Mesothelial cell of epicardium (in vitro differentiated cells): ENCODE measurements around the gene SCN9A. TPM values are rescaled to one million over a fixed set of nuclear protein-coding genes. Genes with fewer than 3 reads are reported as not detected.

Experiments
- DNase-seq, 2 experiments: peaks; one replicate each; pipeline ENCODE4 v3.0.0; 2021; ENCODE audit warnings: low spot score in 2 of 2; ENCODE audit not compliant: unreplicated experiment in 2 of 2
- H3K27ac Mint-ChIP-seq: 2 replicates; pipeline ENCODE4 v1.8.0; 2021; ENCODE audit warnings: mixed read lengths
- H3K27me3 Mint-ChIP-seq: 2 replicates; pipeline ENCODE4 v1.8.0; 2021; ENCODE audit warnings: low read depth, mixed read lengths
- H3K36me3 Mint-ChIP-seq: 2 replicates; pipeline ENCODE4 v1.8.0; 2021; ENCODE audit warnings: mixed read lengths
- H3K4me1 Mint-ChIP-seq: 2 replicates; pipeline ENCODE4 v1.8.0; 2021; ENCODE audit warnings: mixed read lengths
- H3K4me3 Mint-ChIP-seq: 2 replicates; pipeline ENCODE4 v1.8.0; 2021; ENCODE audit warnings: mild to moderate bottlenecking, moderate library complexity, mixed read lengths
- H3K9me3 Mint-ChIP-seq: 2 replicates; pipeline ENCODE4 v1.8.0; 2021; ENCODE audit warnings: mixed read lengths
- CTCF ChIP-seq: fragments of 200-600 bp; sonication (generic); IDR thresholded peaks from one replicate; pipeline ENCODE4 v1.5.0; 2021; ENCODE audit warnings: antibody characterized with exemption; ENCODE audit not compliant: unreplicated experiment
- total RNA-seq: library from RNA; stranded (reverse); gene quantifications from 3 replicates; pipeline ENCODE4 v1.2.1, GENCODE V29; 2021

Gene SCN9A
- total RNA-seq, 1 donor from 2014 or later = 2.5 TPM

DNA sequence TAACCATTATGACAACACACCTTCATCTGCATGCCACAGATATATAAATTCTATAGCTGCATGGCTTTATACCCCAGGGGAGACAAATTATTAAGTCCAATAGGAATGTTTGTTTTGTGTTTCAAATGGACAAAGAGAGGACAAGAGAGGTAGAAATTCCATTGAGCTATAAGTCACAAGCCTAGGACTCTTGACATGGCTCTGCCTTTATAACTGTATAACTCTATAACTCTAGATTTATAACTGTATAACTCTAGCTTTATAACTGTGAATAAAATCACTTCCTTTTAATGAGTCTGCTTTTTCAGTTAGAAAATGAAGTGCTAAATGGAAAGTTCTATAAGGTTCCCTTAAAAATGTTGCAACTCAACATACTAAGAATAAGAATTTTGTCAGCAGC is 106.4 kb downstream of the SCN9A start:
- no peak for DNase-seq
- Mint-ChIP-seq H3K4me3 (no peak overlapping the region), H3K36me3 (no peaks in the 10 kb centered on the region), H3K9me3 (no peaks in the 10 kb centered on the region), H3K4me1 (no peaks in the 10 kb centered on the region), H3K27ac (no peak overlapping the region), H3K27me3 (peaks cover 5% of the 10 kb centered on the region)
- TF ChIP-seq CTCF = no peak

DNA sequence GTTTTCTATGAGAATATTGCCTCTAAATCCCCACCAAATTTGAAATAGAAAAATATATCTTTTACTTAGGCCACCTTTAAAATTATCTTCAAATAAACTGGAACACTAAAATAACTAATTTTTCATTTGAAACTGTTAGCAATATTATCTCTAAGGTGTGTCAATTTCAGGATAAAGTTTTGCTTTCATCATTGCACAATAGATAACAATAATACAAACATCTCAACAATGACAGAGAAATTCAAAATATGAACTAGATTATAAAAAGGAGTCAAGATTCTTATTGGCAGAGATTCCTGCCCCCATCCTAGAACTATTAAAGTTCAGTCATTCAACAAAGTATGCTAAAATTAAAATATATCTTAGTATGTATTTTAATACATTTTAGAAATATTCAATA is 117.9 kb downstream of the SCN9A start:
- TF ChIP-seq CTCF = no peak
- Mint-ChIP-seq H3K4me1 (no peaks in the 10 kb centered on the region), H3K36me3 (no peaks in the 10 kb centered on the region), H3K9me3 (no peaks in the 10 kb centered on the region), H3K27me3 (peaks cover 6% of the 10 kb centered on the region), H3K27ac (no peak overlapping the region), H3K4me3 (no peak overlapping the region)
- DNase-seq = no peak

DNA sequence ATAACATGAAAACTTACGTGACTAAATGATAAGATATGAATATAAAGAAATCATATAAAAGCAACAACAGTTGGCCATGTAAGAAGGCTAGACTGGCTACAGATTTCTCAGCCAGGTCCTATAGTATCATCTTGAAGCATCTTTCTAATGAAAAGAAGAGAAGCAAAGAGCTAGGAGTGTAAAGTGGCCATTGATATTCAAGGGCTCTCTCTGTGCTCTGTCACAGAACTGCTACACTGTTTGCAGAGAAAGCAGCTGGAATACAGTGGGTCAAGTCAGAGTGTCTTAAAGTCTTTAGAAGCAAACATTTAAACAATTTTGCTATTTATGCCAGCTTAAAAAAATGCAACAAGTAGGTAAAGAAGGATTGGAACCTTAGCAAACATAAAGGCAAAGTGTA is 118.8 kb downstream of the SCN9A start:
- Mint-ChIP-seq H3K36me3 (no peaks in the 10 kb centered on the region), H3K4me3 (no peak overlapping the region), H3K27me3 (peaks cover 6% of the 10 kb centered on the region), H3K27ac (no peak overlapping the region), H3K9me3 (no peaks in the 10 kb centered on the region), H3K4me1 (no peaks in the 10 kb centered on the region)
- DNase-seq = no peak
- TF ChIP-seq CTCF = no peak

GRCh38 chr2:166249318-166249717 is 126.4 kb downstream of the SCN9A start:
- no peak for DNase-seq
- Mint-ChIP-seq H3K4me3 (no peak overlapping the region), H3K4me1 (no peaks in the 10 kb centered on the region), H3K27me3 (peaks cover 1% of the 10 kb centered on the region), H3K36me3 (no peaks in the 10 kb centered on the region), H3K27ac (no peak overlapping the region), H3K9me3 (no peaks in the 10 kb centered on the region)
- no peak for TF ChIP-seq CTCF

- no peak overlapping the region for H3K4me3 Mint-ChIP-seq
- no peak overlapping the region for H3K27ac Mint-ChIP-seq
- TF ChIP-seq CTCF = no peak
- no peaks in the 10 kb centered on the region for H3K9me3 Mint-ChIP-seq
- DNase-seq = no peak
- H3K36me3 Mint-ChIP-seq = no peaks in the 10 kb centered on the region
- no peaks in the 10 kb centered on the region for H3K4me1 Mint-ChIP-seq
- H3K27me3 Mint-ChIP-seq = peaks cover 3% of the 10 kb centered on the region
Measured at GRCh38 chr2:166246901-166247300, 128.8 kb downstream of the SCN9A start.

DNA sequence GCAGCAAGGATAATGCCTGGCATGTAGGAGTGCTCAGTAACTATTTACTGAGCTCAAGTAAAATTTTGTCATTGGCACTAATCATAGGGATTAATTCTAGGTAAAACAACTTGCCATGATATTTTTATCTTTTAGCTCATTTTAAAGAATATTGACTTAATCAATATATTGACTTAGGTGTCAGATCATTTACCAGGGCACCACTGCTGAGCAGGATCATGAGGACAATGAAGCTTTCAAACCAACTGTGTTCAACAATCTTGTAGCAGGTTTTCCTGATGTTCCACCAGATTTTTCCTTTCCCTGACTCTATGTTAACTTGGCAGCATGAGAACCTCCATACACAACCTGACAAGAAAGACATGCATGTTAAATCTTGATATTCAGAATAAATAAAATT is 133.4 kb downstream of the SCN9A start:
- no peaks in the 10 kb centered on the region for H3K9me3 Mint-ChIP-seq
- DNase-seq = no peak
- no peak overlapping the region for H3K27ac Mint-ChIP-seq
- no peak for TF ChIP-seq CTCF
- H3K27me3 Mint-ChIP-seq = peaks cover 3% of the 10 kb centered on the region
- H3K4me1 Mint-ChIP-seq = no peaks in the 10 kb centered on the region
- no peaks in the 10 kb centered on the region for H3K36me3 Mint-ChIP-seq
- H3K4me3 Mint-ChIP-seq = no peak overlapping the region
